GM21423 (cell line): ENCODE results near the gene CLRN3.

Experiments
- ATAC-seq: cut with Tn5 transposase; IDR thresholded peaks from one replicate; pipeline ENCODE4 v1.9.1; 2021; ENCODE audit warnings: mild to moderate bottlenecking, moderate library complexity; ENCODE audit not compliant: unreplicated experiment

CLRN3 gene

DNA sequence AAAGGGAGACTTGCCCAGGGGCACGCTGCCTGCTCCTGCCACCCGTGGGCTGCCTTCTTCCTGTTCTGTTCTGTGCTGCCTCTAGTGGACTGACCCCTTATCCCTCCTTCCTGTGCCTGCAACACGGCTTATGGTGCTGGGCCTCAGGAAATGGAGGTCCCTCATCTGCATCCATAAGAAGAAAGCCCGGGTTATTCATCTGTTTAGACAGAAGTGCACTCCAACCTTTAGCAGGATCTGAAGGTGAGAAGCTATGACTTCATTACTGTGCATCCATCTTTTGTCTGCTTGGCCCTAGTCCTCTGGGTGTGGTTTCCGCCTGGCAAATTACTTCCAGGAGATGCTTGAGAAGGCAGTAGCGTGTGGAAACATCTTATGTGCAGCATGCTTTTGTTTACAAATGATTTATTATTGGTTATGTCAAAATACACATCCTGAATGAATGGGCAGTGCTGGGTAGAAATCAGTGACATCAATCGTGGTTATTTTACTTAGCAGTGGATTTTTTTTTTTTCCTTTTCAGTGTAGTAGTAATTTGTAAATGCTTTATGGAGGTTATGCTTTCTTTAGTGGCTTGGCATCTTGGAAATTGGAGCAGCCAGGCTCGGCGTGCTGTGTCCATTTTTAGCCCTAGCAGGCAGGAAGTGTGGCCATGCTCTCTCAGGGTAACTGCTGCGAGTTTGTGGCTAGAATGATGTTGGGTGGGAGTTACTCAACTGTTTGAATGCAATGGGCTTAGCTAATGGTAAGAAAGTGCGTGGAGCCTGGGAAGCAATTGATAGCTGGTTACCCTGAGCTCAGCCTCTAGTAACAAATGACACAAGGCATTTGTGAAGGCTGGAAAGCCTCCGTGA lies 26.9 kb upstream of the CLRN3 start:
- no peak for ATAC-seq

DNA sequence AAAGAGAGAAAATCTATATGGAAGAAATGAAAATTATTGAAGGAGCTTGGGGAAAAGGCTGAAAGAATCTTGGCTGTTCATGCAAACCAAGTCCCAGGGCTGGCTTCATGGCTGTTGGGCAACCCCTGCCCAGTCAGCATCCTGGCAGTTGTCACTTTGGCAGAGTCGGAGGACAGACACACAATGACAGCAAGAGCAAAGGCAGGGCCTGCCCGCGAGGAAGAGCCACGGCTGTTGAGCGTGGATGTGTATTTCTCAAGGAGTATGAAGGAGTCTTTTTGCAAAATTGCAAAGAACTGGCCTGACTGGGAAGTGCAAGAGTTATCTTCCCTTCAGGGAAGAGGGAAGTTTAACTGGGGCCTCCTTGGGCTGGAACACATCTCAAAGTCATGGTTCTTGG lies 25.8 kb upstream of the CLRN3 start:
- no peak for ATAC-seq

DNA sequence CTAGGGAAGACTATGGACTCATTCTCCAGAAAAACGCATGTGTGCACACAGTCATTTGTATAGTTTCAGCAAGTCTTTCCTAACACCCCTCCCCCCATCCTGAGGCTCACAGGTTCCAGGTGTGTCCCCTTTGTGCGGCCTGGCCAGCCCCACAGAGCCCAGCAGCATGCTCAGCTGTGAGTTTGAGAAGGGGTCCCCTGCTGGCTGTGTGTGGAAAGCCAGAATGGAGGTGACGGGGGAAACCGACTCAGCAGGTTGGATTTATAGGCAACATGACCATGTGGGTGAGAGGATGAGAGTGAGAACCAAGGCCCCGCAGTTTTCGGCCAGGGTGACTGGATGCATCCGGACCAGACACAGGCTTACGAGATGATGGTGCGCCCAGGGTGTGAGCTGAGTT lies 24.1 kb upstream of the CLRN3 start:
- no peak for ATAC-seq

DNA sequence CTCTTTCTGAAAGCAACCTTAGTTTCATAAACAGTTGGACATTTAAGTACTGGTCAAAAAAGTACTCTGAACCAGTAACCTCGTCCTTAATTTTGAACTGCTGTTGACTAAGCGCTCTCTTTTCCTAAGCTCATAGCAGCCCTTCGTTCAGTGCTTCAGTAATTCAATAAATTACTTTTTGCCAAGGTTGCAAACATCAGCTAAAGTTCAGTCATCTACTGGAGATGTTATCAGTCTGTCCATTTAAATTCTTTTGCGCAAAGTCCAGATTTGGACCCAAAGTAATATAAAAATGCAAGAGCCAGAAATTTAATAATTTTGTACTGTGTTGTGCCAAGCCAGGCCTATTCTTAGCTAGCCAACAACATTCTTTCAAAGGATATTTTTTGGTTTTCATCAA lies 22.6 kb upstream of the CLRN3 start:
- no peak for ATAC-seq

GRCh38 chr10:127913368-127913759 lies 20.6 kb upstream of the CLRN3 start:
- ATAC-seq: no peak

GRCh38 chr10:127912607-127913367 lies 20.0 kb upstream of the CLRN3 start:
- no peak for ATAC-seq

DNA sequence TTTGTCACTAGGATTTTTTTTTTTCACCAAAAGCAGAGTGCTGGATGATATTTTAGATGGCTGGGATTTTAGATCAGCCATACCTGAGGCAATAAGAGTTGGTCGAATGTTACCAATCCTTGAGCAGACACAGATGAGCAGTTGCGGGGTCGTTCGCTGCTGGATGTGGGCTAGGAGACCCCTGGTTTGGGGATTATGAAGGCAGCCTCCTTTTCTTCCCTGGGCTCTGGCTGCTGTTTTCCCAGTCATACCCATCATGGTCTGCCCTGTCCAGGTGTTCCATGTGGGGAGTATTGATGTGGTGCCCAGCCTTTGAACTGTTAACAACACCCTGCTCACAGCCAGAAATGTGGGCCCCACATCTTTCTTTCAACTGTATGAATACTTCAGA lies 19.1 kb upstream of the CLRN3 start:
- no peak for ATAC-seq

DNA sequence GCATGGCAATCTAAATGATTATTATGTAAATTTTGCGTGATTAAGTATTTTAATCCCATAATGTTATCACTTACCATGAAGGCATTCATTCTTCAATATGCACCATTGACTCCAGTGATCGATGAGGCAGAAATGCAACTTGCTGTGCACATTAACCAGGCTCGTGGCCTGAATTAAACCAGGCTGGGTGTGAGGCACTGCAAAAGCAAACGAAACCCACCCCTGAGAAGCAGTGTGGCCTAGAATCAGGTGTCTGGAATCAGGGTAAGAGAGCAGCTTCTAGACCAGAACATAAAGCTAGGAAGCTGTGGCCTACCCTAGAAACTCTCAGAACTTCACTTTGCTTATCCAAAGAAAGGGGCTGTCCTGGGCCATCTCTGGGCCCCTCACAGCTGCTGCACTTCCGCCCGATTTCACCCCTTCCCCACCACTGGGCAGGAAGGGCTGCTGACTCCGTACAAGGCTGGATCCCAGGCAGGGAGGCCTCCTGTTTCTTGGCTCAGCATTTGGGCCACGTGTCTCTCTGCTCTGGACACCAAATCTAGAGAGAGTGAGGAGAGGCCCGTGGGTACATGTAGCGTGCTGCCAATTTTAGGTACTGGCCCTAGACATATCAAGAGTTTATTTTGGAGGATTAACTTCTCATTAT lies 18.6 kb upstream of the CLRN3 start:
- ATAC-seq: no peak

DNA sequence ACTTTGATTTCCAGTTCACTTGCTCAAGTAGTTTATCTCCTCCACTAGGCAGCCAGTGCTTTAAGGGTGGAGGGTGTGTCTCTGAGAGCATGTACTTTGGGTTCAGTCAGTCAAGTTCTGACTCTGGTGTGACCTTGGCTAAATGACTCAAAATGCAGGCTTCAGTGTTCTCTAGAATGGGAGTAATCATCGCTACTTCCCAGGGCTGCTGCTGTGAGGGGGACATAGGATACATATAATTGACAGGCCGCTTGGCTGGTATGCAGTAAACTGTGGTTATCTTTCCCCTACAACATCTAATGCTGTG lies 17.7 kb upstream of the CLRN3 start:
- no peak for ATAC-seq

DNA sequence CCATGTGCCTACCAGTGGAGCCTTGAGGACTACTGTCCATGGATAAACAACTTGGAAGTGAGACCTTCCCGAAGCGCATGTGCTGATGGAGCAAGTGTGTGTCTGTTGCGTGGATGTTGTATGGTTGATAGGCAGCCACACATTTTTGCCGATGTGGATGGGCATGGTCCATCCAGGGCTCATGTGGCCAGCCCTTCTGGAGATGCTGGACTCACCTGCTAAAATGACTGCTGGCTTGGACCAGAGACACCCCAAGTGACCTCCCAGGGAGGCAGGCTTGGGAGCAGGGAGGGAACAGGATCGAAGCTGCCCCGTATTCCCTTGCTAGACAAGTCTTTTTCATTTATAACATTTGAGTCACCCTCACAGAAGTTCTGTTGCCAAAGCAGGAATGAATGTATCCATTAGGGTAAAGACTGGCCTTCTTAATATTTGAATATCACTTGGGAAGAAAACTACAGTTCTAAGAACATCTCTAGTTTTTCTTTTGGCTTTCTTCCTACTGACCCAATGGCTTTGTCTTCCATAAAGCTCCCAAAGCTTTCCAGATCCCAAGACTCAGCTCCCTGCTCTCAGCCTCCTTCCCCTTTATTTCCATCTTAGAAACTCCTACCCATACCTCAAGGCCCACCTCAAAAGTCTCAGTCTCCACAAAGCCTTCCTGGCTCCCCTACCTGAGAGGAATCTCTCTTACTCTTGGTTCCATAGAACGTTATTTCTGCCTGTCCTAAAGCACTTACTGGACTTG lies 17.1 kb upstream of the CLRN3 start:
- no peak for ATAC-seq

GRCh38 chr10:127908959-127909267 lies 16.2 kb upstream of the CLRN3 start:
- no peak for ATAC-seq

GRCh38 chr10:127908106-127908958 lies 15.6 kb upstream of the CLRN3 start:
- ATAC-seq: no peak

GRCh38 chr10:127907411-127908105 lies 14.8 kb upstream of the CLRN3 start:
- peak; percentile 11 for ATAC-seq

DNA sequence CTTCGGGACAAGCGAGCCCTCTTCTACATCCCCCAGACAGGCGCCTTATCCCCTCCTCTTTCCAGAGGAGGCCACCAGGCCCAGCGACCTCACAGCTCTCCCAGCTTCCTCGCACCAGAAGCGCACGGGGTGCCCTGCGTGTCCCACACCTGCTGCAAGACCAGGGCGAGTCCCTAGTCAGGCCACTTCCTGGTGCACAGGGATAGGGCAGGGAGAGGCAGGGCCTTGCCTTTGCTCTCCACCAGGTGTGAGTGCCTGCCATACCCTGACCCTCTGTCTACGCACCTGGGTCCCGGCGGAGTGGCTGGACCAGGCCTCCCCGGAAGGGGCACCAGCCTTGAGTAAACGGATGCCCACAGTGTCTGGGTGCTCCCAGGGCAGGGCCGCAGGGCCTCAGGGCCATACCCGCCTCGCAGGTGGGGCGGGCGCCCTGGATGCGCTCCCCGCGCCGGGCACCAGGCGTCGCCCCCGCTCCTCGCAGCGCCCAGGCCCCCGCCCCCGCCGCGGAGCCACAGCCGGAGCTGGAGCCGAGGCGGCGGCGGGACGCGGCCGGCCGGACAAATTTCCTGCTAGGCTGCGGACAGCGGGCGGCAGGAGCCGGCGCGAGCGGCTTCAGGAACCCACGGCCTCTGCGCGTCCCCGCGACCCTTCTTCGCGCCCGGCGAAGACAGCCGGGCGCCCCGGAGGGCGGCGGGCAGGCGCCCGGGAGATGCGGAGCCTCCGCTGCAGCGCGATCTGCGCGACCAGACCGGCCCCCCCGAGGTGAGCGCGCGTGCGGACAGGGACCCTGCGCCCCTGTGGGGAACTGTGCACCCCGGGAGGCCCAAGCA lies 14.0 kb upstream of the CLRN3 start, which contains the start of gene PTPRE:
Gene PTPRE, plus strand, starts transcription at position 556 of the 830 bp plus-strand sequence. CDS start 133,779 bp downstream, outside the sequence.
- peak; percentile 95 for ATAC-seq

DNA sequence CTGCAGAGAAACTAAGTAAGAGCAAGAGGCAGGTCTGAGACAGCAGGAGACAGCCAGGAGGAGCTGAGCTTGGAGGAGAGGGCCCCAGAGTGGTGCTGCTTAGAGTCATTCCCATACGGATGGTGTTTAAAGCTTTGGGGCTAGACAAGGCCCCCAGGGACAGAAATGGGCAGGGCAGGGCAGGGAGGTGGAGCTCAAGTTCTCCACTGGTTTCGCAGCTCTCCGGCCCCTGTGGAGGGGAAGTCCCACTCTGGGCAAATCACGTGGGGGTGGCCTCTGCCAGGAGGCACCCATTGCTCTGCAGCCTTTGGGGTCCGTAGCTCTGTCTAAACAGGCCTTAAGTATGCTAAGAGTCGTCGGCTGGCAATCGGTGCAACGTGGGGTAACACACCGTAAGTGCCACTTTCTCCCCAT lies 13.1 kb upstream of the CLRN3 start:
- ATAC-seq: no peak

DNA sequence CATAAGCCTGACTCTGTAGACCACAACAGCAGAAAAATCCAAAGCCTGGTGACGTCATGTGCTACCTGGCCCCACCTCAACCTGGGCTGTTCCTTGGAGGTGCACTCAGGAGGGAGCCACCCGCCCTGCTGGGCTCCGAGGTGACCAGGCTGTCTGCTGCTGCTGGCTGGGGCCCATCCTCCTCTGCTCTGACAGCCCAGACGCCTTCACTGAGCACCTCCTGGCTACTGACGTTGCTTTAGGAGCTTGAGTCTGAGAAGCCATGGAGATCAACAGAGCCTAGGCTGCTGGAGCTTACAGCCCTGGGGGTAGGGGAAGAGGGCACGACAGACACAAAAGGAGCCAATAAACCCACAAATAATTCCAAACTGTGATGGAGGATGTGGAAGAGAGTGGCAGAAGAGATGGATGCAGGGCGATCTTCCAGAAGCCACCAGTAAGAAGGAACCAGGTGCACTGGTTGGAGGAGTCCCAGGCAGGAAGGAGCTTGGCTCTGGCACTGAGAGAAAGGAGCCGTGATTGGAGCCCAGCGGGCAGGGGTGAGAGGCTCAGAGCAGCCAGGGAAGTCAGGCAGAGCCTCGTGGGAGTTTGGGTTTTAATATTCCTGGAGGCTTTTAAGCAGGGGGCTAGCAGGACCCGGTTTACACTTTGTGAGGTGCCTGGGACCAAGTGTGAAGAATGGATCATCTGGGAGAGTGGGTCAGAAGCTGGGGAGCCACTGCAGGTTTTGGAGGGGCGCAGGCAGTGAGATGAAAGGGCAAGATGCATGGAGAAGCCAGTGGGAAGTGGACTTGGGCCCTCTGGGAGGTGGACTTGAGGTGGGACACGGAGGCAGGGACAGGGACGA lies 12.5 kb upstream of the CLRN3 start:
- ATAC-seq: no peak

DNA sequence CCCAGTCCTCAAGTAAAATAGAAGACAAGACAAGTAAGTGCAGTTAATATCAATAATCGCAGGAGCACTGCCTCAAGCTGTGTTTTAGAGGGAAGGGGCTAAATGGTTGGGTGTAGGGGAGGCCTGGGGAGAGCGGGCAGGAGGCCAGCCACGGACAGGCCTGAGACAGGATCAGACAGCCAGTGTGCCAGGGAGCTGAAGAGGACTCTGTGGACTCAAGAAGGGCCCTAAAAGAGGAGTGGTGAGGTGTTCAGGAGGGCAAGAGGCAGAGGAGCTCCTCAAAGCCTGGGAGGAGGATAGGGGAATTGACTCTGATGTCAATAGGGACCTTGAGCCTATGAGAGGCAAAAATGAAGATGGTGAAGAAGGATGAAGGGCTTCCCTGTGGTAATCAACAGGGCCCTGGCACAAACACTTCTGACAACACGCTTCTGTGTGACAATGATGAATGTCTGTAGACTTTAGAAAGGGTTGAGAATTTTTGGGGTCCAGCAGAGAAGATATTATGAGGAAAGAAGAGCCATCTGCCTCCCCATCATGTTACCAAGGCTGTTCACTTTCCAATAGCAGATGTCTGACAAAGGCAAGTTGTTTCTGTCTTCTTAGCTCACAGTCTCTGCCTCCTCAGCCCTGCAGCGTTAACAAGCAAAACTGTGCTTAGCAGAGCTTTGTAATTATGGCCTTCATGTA lies 11.7 kb upstream of the CLRN3 start:
- no peak for ATAC-seq
